GM21515 (cell line): ENCODE results near the gene PCNX1.
"Not testable (repeated sequence)": the region's sequence is repeated elsewhere in the genome, so short reads cannot be mapped to it uniquely, and the experiment has no call there.

Experiments used
- ATAC-seq: cut with Tn5 transposase; IDR thresholded peaks from one replicate; pipeline ENCODE4 v1.9.1; 2021; ENCODE audit not compliant: unreplicated experiment

Gene PCNX1

GRCh38 chr14:71119832-71120231 is 212.6 kb downstream of the PCNX1 start:
- no peak for ATAC-seq

DNA sequence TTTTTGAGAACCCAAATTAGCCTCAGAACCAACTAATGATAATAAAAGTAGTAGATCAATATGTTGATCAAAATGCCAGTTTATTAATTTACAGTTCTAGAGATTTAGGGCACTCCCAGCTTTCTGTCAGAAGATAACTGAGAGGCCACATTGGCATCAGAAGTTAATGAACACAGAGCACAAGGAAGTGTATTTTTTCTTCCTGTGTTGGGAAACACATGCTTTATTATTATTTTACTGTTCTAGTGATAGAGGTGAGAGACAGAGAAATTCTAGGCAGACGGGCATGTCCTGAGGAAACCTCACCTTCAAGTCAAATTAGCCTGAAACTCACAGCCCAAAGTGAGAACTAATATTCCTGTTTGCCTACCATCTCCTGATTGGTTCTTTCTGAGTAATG is 213.7 kb downstream of the PCNX1 start:
- ATAC-seq: no peak

GRCh38 chr14:71121711-71122110 is 214.5 kb downstream of the PCNX1 start:
- ATAC-seq: no peak

DNA sequence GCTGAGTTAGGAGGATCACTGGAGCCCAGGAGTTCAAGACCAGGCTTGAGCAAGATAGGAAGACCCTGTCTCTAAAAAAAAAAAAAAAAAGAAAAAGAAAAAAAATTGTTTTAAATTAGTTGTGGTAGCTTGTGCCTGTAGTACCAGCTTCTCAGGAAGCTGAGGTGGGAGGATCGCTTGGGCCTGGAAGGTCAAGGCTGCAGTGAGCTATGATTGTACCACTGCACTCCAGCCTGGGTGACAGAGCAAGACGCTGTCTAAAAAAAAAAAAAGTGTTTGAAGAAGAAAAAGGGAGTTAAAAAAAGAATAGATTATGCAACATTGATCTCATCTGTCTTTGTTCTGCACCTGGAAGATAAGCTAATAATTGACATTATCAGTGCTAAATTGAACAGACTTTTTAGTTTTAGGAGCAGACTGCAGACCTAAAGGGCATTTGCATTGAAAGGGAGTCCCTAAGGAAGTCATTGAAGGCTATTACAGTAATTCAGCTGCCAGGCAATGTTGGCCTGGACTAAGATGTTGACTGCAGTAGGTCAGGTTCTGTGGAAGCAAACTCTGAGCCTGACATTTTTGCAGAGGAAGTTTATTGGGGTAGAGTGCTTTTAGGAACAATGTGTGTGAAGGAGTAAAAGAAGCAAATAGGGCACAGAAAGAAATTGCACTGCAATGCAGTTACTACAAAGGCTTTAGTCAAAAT is 215.8 kb downstream of the PCNX1 start:
- ATAC-seq: no peak

GRCh38 chr14:71123579-71124135 is 216.4 kb downstream of the PCNX1 start:
- ATAC-seq: no peak

- not testable (repeated sequence) for ATAC-seq
Measured at GRCh38 chr14:71129716-71130490, 222.6 kb downstream of the PCNX1 start.

- ATAC-seq: no peak
Measured at GRCh38 chr14:71130491-71131179, 223.4 kb downstream of the PCNX1 start.

- no peak for ATAC-seq
Measured at GRCh38 chr14:71133296-71133695, 226.0 kb downstream of the PCNX1 start.

DNA sequence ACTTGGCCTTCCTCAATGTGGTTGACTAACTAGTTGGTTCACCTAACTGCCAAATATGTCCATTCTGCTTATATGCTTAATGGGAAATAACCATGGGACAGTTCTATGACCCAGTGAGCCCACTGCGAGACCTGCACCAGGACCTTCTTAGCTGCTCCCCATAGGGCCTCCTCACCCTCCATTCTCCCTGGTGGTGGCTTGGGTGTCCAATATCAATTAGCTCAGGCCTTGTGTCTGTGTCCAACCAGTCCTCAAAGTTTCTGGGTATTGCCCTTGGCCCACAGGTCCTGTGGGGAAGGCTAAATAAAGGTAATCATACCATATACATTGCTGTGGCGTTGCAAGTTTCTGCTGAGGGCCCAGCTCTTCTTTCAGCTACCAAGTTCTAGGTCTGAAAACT is 228.2 kb downstream of the PCNX1 start:
- no peak for ATAC-seq

DNA sequence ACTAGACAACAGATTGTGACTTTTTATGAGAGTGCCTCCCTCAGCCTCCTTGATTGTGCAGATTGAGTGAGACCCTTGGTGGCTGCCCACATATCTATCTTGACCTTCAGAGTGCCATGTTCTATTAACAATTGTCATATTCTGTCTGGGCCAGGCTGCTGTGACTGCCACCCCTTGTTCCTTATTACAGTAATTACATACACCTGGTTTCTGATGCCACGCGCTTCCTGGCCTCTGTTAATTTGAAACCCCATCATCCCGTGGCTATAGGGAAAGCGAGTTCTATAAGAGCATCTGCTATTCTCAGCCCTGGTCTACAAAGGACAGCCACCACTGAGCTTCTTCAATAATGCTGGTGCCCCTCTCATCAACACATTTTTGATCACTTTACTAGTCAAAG is 228.7 kb downstream of the PCNX1 start:
- no peak for ATAC-seq

DNA sequence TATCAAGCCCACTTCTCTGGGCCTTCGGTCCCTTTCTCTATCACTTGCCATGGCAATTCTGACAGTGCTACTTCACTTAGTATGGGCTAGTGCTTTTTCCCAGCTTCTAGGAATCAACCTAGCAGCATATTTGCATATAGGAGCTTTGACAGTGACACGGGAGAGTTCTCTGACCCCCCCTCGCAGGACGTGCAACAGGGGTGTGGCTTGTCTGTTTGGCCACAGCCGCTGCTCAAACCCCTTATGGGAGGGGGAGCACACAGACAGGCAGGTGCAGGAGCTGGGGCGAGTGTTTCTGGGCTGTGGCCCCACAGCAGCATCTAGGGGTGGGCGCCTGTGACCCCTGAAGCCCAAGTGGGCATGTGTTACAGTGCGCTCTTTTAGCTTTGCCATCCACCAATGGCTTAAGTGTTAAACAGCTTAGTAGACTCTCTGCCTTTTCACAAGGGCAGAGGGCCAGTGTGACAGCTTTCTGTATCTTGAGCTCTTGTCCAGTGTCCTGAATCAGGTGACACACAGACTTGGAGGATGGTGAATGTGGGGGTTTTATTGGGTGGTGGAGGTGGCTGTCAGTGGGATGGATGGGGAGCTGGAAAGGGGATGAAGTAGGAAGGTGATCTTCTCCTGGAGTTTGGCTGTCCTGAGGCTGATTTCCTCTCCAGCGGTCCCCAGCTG is 229.3 kb downstream of the PCNX1 start:
- ATAC-seq: no peak

DNA sequence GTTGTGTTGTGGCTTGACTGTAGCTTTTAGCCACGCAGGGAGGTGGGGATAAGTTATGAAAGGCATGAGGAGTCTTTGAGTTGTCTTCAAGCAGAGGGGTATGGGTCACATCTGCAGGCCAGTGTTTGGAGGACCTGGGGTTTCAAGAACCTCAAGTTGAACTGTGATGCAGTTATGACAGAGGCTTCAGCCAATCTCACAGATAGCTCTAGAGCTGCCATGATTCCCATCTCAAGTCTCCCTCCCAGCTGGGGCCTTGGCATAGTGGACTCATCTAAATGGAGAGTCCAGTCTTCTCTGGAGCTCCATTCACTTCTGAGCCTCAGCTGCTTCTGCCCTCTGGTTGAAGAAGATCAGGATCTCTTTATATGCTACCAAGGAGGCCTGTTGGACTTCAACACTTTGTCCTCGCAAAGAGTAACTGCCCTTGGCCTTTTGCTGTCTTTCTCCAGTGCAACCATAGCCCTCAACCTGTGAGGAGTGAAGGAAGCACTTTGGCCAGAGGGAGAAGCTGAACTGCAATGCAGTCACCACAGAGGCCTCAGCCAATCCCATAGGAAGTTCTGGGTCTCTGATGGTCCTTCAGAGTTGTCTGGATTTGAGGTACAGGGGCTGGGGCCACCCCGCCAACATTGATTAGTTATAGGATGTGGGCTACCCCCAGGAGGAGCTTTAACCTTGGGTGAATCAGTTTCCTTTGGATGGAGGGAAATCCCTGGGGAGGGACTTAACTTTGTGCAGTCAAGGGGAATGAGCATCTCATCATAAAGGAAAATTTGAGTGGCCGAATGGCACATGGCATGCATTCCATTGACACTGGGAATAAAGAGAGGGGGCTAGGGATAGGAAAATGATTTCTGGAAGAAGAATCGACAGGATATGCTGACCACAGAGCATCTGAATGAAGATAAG is 230.5 kb downstream of the PCNX1 start:
- ATAC-seq: no peak

DNA sequence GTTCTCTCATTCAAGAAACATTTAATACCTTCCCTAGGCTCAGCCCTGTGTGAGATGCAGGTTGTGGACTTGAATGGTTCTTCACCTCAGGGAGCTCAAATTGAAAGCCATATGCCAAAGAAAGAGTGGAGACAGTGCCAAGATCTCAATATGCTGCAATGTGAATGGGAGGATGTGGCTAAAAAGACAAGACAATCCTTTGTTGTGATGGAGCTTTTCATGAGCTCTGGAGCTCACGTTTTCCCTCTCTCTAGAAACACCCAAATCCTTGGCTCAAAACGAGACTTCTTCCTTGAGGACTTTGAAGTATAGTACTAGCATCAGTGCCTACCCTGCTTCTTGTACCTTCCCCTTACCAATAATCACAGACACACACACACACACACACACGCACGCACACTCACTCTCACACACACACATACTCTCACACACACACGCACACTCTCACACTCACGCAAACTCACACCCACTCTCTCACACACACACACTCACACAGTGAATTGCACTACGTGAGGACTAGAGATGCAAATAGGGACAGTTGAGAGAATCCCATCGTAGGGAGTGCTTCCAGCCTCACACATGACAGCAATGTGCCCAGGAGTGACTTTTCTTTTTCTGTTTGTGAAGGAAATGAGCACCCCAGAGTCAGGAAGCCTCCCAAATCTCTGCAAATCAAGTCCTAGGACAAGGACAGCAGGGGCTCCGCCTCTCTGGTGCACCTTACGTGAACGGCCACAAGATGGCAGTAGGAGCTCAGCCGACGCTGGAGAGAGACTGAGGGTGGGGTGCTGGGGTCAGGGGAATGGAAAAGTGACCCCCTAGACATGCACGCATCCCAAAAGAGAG is 231.4 kb downstream of the PCNX1 start:
- no peak for ATAC-seq

DNA sequence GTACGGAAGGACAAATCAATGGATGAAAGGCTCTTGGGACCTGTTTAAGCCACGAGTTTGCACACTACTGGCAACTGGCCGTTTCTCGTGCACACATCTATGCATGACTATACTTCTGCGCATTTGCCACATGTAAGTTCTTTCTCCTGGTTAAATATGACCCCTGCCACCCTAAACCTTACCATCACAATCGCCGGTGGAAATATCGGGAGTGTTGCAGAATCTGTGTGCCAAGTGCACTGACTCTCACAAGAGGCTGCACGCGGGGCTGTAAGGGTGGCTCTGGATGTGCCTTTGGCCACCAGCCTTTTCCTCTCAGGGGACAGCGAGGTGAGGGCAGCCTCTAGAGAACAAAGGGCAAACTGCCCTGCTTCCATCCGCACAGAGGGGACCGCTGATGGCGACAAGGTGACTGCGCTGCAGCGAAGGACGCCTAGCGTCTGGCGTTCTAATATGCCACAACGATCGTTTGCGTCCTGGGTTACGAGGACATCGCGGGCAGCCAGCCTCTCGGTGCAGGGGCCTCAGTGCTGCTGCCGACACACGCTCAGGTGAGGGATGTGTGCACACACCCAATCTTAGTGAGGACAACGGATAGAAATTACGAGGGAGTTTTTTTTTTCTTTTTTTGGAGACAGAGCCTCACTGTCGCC is 232.2 kb downstream of the PCNX1 start:
- no peak for ATAC-seq

DNA sequence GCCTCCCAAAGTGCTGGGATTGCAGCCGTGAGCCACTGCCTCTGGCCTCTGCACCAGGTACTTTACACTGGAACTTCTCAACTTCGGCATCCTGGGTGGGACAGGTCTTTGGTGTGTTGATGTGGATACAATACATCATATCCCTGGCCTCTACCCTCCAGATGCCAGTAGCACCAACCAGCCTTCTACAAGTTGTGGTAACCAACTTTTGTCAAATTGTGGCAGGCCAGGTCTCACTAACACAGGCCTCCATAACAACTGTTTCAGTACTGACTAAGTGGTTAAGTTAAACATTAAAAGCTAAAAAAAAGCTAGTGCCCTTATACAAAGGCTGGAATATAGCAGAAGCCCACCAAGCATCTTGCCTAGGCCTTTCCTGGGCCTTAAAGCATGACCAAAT is 232.9 kb downstream of the PCNX1 start:
- ATAC-seq: no peak

- ATAC-seq: no peak
Measured at GRCh38 chr14:71141701-71142374, 234.6 kb downstream of the PCNX1 start.

GRCh38 chr14:71142375-71143038 is 235.2 kb downstream of the PCNX1 start:
- ATAC-seq: no peak
